GM10248 (cell line): Measurements from ENCODE around the gene ZNF804B.

Experiments
- CTCF ChIA-PET: fragments of 300-600 bp; sonication (Branson Sonifier 250); formaldehyde crosslinking; extraction: SDS; loops from one replicate; lab custom pipeline; 2021; ENCODE audit warnings: antibody characterized with exemption; lab: Yijun Ruan, JAX
- POLR2A ChIA-PET: fragments of 350-650 bp; sonication (Branson Sonifier 250); formaldehyde crosslinking; extraction: SDS; loops from one replicate; lab custom pipeline; 2020; ENCODE audit warnings: antibody characterized with exemption; lab: Yijun Ruan, JAX
- DNase-seq: peaks from one replicate; pipeline ENCODE4 v3.0.0; 2012; ENCODE audit errors: extremely low spot score
- TF ChIP-seq, protein P1 (sequence below): IDR thresholded peaks from 2 replicates; pipeline ENCODE4 v1.5.1; 2012; ENCODE audit warnings: mild to moderate bottlenecking, low read depth; ENCODE audit errors: extremely low read depth, missing control alignments, control extremely low read depth

The ZNF804B gene

GRCh38 chr7:88758381-88759229 lies 895 bp upstream of the ZNF804B start:
- TF ChIP-seq, protein P1, sequence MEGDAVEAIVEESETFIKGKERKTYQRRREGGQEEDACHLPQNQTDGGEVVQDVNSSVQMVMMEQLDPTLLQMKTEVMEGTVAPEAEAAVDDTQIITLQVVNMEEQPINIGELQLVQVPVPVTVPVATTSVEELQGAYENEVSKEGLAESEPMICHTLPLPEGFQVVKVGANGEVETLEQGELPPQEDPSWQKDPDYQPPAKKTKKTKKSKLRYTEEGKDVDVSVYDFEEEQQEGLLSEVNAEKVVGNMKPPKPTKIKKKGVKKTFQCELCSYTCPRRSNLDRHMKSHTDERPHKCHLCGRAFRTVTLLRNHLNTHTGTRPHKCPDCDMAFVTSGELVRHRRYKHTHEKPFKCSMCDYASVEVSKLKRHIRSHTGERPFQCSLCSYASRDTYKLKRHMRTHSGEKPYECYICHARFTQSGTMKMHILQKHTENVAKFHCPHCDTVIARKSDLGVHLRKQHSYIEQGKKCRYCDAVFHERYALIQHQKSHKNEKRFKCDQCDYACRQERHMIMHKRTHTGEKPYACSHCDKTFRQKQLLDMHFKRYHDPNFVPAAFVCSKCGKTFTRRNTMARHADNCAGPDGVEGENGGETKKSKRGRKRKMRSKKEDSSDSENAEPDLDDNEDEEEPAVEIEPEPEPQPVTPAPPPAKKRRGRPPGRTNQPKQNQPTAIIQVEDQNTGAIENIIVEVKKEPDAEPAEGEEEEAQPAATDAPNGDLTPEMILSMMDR, result no peak
- CTCF ChIA-PET, result no interaction called here
- peak; percentile 12 for DNase-seq
- POLR2A ChIA-PET, result no interaction called here

GRCh38 chr7:88760136-88760515 lies 626 bp downstream of the ZNF804B start:
- ChIA-PET POLR2A (no interaction called here), CTCF (no interaction called here)
- TF ChIP-seq, protein P1, result no peak
- no peak for DNase-seq

DNA sequence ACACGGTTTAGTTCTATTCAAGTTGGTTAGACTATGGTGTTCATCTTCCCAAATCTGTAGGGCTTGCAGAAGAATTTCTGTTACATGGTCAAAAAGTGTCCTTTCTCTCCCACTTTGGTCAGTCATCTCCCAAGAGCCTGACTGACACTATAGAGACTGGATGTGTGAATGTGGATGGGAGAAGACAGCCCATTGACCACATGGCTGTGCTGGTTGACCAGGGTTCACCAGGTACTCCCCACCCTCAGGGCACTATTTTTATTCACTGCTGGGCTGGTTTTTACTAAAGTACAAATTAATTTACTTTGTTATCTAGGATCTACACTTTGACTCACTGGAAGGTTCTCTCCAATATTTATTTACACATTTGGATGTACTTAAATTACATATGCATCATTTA lies 2.3 kb downstream of the ZNF804B start:
- TF ChIP-seq, protein P1, result no peak

DNA sequence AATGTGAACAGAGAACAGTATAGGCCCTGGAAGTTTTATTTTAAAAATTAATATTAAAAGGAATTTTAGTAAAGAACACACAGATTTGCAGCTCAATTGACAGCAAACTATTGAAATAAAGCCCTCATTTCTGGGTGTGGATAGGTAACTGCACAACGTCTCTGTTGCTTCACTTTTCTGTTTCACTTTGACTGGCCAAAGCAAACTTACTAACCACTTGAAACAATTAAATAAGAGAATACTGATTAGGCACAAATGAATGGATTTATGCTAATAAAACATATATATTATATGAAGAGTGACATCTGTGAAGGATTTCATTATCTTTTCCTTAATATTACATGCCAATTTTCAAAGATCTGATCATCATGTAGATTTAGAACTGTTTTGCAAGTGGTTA lies 11.9 kb downstream of the ZNF804B start:
- POLR2A ChIA-PET, result no interaction called here
- CTCF ChIA-PET, result no interaction called here
- no peak for DNase-seq
- TF ChIP-seq, protein P1, result no peak

More for the DNA sequence above, 2.3 kb downstream of the ZNF804B start:
- no peak for DNase-seq
- POLR2A ChIA-PET, result no interaction called here
- CTCF ChIA-PET, result no interaction called here

DNA sequence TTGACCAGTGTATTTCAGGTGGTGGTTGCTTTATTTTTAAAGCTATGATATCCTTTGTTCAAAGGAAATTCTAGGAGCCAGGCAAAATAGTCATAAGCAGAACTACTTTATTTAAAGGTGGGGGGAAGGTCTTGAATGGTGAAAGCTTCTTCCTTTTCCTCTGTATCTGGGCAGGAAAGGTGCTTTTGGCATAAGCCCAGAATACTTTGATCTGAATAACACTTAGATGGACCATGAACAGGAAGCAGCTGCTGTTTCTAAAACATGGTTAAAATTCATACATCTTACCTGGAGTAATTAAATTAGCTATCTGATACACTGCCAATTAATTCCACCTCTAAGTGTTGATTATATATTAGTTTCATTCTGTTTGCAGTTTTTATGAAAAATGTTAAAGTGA lies 13.3 kb downstream of the ZNF804B start:
- no peak for DNase-seq
- CTCF ChIA-PET, result interaction anchor here (1.3 to 1.4 kb wide), 2 partner anchors 9 to 62 kb away, joined by 3 read pairs; no protein-coding TSS in a partner anchor

GRCh38 chr7:88775838-88776237 lies 16.3 kb downstream of the ZNF804B start:
- POLR2A ChIA-PET, result no interaction called here
- TF ChIP-seq, protein P1, result no peak
- CTCF ChIA-PET, result interaction anchor here (1.2 to 1.5 kb wide), 3 partner anchors 10 to 15 kb away, joined by 3 to 5 read pairs (median 3); no protein-coding TSS in a partner anchor
- no peak for DNase-seq

More for the DNA sequence above, 13.3 kb downstream of the ZNF804B start:
- POLR2A ChIA-PET, result no interaction called here
- TF ChIP-seq, protein P1, result no peak
